C4-2B (cell line): ENCODE data around the gene ADIPOR1.
A peak's percentile ranks its signal among the peaks of the same experiment; 100 is the strongest.

Experiments
- H3K27ac ChIP-seq: fragments of 450-650 bp; 2 replicates; pipeline ENCODE4 v1.5.1; 2017
- CTCF ChIP-seq: fragments of 450-650 bp; conservative IDR thresholded peaks from 2 replicates; pipeline ENCODE4 v1.5.1; 2017; ENCODE audit warnings: mild to moderate bottlenecking
- ZFX ChIP-seq: fragments of 450-650 bp; IDR thresholded peaks from 2 replicates; pipeline ENCODE4 v1.6.1; 2017

Gene ADIPOR1

DNA sequence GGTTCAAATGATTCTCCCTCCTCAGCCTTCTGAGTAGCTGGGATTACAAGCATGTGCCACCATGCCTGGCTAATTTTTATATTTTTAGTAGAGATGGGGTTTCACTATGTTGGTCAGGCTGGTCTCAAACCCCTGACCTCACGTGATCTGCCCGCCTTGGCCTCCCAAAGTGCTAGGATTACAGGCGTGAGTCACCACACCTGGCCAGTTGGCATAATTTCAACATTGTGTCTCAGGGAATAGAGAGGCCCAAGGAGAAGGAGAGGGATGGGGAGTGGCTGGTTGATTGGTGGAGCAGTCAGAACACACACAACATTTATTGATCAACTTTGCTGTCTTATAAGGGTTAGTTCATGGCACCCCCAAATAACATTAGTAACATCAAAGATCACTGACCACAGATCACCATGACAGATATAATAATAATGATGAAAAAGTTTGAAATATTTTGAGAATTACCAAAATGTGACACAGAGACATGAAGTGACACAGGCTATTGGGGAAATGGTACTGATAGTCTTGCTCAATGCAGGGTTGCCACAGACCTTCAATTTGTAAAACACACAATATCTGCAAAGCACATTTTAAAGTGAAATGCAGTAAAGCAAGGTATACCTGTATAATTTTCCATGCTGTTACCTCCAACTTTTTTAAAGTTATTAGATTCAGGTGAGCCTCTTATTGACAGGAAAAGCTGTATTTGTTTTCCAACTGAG, 24.8 kb upstream of the ADIPOR1 start:
- TF ChIP-seq CTCF (no peak), ZFX (no peak)
- no peak overlapping the region for H3K27ac ChIP-seq

DNA sequence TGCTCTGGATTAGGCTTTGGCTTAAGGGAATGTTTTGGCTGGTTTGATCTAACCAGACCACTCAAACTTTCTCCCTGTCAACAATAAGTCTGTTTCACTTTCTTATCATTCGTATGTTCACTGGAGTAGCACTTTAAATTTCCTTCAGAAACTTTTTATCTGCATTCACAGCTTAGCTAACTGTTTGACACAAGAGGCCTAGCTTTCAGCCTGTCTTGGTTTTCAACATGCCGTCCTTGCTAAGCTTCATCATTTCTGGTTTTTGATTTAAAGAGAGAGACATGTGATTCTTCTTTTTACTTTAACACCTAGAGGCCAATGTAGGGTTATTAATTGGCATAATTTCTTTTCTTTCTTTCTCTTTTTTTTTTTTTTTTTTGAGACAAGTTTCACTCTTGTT, 23.8 kb upstream of the ADIPOR1 start:
- H3K27ac ChIP-seq: no peak overlapping the region

GRCh38 chr1:202979459-202979858, 21.3 kb upstream of the ADIPOR1 start:
- H3K27ac ChIP-seq: no peak overlapping the region
- TF ChIP-seq CTCF (no peak), ZFX (no peak)

More for the DNA sequence above, 23.8 kb upstream of the ADIPOR1 start:
- TF ChIP-seq CTCF (no peak), ZFX (no peak)

DNA sequence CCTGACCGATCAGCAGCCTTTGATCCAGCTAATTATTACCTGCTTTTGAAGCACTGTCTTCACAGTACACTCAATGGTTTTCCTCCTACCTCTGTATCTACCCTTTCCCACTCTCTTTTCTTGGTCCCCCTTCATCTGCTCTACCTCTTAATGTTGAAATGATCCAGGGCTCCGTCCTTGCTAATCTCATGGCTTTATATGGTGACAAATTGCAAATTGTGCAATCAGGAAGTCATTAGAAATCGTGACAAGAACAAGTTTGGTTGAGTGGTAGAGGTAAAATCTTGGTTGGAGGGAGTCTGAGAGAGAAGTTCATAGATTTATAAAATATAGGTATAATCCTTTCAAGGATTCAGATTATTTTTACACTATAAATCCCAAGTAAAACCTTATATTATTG, 18.5 kb upstream of the ADIPOR1 start:
- TF ChIP-seq CTCF (no peak), ZFX (no peak)
- H3K27ac ChIP-seq: no peak overlapping the region

GRCh38 chr1:202974856-202975255, 16.7 kb upstream of the ADIPOR1 start:
- TF ChIP-seq CTCF: no peak
- no peak for TF ChIP-seq ZFX

GRCh38 chr1:202972046-202972445, 13.9 kb upstream of the ADIPOR1 start:
- H3K27ac ChIP-seq: no peak overlapping the region
- no peak for TF ChIP-seq ZFX
- TF ChIP-seq CTCF: no peak

More at GRCh38 chr1:202974856-202975255, 16.7 kb upstream of the ADIPOR1 start:
- H3K27ac ChIP-seq: no peak overlapping the region

GRCh38 chr1:202968895-202969295, 10.8 kb upstream of the ADIPOR1 start:
- no peak for TF ChIP-seq ZFX
- peak; percentile 71 for TF ChIP-seq CTCF

More at GRCh38 chr1:202968895-202969295, 10.8 kb upstream of the ADIPOR1 start:
- H3K27ac ChIP-seq: no peak overlapping the region
